ENCODE data around the gene ENTPD5.
A peak's percentile ranks its signal among the peaks of the same experiment; 100 is the strongest.

- TF ChIP-seq FOS (IDR thresholded peaks at IDR 0.05; ENCODE audit: borderline replicate concordance, insufficient read depth, low read length) = peak; percentile 13
- TF ChIP-seq, protein P1, sequence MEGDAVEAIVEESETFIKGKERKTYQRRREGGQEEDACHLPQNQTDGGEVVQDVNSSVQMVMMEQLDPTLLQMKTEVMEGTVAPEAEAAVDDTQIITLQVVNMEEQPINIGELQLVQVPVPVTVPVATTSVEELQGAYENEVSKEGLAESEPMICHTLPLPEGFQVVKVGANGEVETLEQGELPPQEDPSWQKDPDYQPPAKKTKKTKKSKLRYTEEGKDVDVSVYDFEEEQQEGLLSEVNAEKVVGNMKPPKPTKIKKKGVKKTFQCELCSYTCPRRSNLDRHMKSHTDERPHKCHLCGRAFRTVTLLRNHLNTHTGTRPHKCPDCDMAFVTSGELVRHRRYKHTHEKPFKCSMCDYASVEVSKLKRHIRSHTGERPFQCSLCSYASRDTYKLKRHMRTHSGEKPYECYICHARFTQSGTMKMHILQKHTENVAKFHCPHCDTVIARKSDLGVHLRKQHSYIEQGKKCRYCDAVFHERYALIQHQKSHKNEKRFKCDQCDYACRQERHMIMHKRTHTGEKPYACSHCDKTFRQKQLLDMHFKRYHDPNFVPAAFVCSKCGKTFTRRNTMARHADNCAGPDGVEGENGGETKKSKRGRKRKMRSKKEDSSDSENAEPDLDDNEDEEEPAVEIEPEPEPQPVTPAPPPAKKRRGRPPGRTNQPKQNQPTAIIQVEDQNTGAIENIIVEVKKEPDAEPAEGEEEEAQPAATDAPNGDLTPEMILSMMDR (IDR thresholded peaks at IDR 0.05; ENCODE audit: extremely low read depth in 1 of 2, insufficient read depth in 1 of 2, low read depth in 1 of 2, low read length in 2 of 2) = no peak
- TF ChIP-seq POLR2A (IDR thresholded peaks at IDR 0.05; ENCODE audit: low read depth, low read length) = no peak
- TF ChIP-seq, protein P2, sequence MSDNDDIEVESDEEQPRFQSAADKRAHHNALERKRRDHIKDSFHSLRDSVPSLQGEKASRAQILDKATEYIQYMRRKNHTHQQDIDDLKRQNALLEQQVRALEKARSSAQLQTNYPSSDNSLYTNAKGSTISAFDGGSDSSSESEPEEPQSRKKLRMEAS (IDR thresholded peaks at IDR 0.05; ENCODE audit: insufficient read depth, insufficient read length) = no peak
- no peak for TF ChIP-seq POLR2AphosphoS5 (IDR thresholded peaks at IDR 0.05; ENCODE audit: insufficient read depth, low read depth, low read length)
Observed at GRCh38 chr14:74018174-74018585, 908 bp downstream of the ENTPD5 start.
